NOMO-1 treated with dmso at 0.1 percent for 144 hours (cell line): ENCODE results near the gene GTPBP2.
"Not testable (repeated sequence)": the region's sequence is repeated elsewhere in the genome, so short reads cannot be mapped to it uniquely, and the experiment has no call there.

Experiments used
- DNase-seq: peaks from one replicate; lab custom pipeline; 2025; ENCODE audit not compliant: unreplicated experiment; lab: John Stamatoyannopoulos, UW

GTPBP2 gene

DNA sequence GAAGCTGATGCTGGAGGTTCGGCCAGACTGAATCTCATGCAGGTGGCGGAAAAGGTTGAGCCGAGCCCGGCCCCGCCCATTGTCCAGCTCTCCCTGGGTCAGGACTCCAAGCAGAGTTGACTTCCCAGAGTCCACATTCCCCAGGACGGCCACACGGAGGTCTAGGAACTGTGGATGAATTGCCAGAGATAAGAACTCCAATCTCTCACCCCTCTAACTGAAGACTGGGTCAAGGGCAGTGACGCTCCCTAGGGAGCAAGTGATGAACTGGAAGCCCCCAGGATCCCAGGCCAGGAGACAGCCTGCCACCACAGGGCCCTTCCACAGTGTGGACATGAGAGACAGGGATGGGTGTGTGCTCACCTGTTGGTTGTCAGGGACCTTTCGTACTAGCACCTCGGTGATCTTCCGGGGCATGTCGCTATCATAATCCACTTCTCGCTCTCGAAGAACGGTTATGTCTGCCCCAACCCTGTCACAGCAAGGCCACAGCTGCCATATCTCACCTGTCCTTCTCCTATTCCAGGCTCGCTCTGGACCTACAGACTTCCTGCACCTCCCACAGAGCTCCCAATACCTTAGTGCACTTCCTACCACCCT lies 3.6 kb downstream of the GTPBP2 start:
- DNase-seq, result no peak

DNA sequence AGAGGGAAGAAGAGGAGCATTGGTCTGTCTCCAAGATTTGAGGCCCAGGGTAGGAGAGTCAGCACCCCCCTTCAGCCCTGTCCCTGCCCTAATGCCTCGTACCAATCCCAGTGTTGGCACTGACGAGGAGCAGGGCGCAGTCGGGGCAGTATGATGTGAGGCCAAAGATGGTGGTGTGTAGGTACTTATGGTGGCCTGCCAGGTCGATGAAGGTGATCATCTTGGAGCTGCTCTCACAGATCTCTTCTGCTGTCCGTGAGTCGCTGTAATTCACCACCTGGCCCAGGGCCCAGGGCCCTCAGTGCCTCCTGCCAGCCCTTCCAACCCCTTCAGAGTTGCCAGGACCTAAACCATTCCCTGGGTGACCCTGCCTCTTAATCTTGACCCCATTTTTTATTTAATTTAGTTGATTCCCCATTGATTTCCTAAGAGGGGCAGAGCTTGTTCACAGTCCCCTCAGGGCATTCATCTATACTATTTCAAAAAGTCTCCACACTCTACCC lies 4.2 kb downstream of the GTPBP2 start:
- no peak for DNase-seq

DNA sequence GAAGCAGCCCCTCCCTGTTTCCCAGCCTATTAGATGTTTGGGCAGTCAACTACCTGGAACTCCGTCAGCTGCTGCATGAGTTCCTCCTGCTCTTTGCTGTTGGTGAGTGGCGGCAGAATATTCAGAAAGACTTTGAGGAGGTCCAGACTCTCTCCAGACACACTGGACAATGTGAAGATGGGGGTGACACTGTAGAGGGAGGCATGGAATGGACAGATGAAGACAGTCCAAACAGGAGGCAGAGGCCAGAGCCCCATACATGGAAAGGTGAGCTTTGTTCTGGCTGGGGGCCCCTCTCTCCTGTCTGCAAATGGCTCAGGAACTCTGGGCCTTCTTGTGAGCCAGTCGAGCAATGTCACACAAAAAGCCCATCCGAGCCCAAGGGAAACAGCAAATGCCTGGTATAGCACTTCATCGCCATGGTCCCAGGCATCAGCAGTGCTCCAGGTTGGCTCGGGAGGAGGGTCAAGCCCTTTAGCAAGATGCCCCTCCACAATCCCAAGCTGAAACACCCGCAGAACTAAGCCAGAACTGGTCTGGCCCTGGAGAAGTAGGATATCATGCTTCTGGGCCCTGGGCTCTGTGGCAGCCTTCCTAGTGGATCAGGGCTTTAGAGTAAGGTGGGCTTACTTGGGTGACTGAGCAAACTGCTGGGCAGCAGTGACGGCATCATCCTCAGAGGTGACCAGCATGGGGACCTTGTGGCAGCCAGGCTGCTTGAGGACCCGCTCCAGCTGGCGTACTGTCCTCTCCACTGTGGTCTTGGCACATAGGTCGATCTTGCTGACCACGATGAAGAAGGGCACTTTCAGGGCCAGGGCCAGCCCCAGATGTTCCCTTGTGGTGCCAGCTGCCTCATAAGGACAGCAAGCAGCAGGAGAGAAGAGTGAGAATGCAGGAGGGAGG lies 4.9 kb downstream of the GTPBP2 start:
- DNase-seq, result no peak

DNA sequence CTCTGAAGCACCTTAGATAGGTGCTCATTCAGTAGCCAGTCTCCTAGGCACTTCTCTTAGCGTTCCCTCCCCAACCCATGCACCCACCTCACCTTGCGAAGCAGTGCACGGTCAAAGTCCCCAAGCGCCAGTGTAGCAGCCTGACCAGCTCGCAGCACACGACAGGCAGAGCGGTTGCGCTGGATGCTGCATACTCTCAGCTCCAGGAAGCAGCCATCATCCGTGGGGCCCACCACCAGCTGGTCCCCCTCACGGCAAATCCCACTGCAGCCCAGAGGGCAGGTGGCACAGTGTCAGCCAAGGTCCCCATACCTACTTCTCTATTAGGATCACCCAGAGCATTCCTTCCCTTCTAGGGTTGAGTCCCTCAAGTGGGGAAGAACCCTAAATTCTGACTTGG lies 6.5 kb downstream of the GTPBP2 start:
- no peak for DNase-seq

DNA sequence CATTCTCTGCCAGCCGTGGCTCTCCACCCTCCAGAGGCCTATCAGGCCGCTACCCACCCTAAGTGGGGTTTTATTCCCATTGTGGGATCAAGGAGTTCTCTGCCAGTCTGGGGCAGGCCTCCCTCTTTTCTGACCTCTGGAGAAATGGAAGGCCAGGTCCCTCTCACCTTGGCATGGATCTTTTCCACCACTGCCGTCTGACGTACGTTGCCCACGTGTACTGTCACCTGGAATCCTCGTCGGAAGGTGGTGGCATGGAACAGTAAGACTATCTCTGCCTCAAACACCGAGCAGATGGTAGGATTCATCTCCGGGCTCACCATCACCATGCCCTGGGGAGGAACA lies 7.3 kb downstream of the GTPBP2 start:
- no peak for DNase-seq

DNA sequence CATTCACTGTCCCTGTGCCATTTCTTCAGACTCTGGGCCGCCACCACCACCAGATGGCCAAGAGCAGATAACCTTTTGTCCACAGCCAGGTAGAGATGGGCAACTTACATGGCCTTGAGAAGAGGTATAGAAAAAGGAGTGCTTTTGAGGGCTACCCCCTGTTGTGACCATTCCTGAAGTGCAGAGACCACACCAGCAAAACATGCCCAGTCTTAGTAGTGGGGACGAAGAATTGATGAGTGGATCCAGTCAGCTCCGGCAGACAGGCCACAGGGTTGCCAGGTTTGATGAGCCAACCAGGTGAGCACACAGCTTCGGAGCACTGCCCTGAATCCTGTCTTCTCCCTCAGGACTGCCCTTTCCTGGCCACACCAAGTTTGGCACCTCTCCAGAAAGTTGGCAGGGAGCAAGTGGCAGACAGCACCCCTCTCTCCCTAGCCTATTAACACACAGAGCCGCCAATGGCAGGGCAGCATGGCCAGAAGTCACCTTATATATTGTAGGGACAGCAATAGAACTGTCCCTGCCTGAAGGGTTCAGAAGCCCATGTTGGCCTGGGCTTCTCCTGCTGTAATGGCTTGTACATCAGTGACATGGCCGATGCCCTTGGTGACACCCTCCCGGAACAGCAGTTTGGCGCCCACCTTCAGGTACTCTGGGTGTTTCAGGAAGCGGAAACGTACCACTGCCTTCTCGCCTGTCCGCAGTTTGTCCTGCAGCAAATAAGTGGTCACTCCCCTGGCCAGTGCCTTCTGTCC lies 7.8 kb downstream of the GTPBP2 start:
- DNase-seq, result no peak

DNA sequence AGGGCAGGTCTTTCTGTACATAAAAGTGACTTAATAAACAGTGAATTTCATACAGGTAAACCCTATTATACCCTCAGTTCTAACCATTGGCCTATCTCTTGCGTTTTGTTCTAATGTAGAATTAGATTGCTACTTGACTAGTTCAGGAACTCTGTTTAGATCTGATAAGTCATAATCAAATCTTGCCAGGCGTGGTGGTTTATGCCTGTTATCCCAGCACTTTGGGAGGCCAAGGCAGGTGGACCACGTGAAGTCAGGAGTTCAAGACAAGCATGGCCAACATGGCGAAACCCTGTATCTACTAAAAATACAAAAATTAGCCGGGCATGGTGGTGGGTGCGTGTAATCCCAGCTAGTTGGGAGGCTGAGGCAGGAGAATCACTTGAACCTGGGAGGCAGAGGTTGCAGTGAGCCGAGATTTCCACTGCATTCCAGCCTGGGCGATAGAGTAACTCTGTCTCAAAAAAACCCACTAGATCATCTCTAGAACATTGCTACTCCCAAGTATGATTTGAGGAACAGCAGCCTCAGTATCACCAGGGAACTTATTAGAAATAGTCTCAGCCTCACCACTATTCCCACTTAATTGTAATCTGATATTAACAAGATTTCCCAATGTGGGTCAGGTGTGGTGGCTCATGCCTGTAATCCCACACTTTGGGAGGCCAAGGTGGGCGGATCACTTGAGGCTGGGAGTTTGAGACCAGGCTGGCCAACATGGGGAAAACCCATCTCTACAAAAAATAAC lies 12.2 kb downstream of the GTPBP2 start:
- no peak for DNase-seq

DNA sequence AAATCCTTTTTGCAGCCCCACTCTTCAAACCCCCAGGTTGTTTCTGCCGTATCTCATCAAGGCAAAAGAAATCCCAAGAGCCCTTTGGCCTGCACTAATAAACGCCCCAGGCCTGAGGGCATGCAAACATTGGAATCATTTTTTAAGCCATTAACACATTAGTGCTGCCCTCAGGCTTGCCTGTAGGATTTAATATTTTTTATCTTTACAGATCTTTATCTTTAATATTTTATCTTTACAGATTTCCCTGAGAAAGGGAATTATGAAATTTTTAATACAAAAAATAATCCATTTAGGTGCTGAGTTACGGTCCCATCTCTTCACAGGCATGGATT lies 14.7 kb downstream of the GTPBP2 start:
- DNase-seq, result no peak

DNA sequence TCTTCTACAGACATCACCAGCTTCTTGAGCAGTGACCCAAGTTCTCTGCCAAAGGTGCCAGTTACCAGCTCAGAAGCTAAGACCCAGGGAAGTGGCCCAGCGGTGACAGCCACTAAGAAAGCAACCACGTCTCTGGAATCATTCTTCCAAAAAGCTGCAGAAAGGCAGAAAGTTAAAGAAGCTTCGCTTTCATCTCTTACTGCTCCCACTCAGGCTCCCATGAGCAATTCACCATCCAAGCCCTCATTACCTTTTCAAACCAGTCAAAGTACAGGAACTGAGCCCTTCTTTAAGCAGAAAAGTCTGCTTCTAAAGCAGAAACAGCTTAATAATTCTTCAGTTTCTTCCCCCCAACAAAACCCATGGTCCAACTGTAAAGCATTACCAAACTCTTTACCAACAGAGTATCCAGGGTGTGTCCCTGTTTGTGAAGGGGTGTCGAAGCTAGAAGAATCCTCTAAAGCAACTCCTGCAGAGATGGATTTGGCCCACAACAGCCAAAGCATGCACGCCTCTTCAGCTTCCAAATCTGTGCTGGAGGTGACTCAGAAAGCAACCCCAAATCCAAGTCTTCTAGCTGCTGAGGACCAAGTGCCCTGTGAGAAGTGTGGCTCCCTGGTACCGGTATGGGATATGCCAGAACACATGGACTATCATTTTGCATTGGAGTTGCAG lies 15.2 kb downstream of the GTPBP2 start:
- DNase-seq, result no peak

DNA sequence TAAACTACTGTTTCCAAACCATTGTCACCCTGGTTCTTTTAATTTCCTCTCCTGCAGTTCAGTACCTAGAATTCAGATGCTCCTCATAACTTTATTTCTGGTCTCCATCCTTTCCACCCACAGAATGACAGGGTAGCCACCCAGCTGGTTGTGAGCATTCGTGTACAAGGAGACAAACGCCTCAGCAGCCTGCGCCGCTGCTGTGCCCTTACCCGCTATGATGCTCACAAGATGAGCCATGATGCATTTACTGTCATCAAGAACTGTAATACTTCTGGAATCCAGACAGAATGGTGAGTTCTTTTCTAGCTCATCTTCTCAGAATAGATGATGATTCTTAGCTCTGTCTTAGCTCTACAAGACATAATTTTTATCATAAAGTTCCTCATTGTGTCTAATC lies 18.6 kb downstream of the GTPBP2 start:
- no peak for DNase-seq

DNA sequence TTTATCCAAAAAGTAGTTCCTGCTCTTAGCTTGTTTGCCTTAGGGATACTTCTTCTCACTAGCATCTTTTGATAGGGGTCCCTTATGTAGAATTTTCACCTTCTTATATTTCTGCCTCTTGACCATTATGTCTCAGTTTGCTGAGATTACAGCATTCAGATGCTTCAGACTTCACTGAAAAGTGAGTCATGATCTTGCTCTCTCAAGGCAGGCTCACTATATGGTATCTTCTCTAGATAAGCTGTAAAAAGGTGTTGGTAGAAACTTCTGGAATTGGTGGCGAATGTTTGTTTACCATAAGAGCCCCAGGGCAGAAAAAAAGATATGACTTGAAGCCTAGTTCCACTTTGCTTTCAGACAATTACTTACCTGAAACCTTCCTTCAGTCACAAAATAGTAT lies 19.7 kb downstream of the GTPBP2 start:
- DNase-seq, result no peak

DNA sequence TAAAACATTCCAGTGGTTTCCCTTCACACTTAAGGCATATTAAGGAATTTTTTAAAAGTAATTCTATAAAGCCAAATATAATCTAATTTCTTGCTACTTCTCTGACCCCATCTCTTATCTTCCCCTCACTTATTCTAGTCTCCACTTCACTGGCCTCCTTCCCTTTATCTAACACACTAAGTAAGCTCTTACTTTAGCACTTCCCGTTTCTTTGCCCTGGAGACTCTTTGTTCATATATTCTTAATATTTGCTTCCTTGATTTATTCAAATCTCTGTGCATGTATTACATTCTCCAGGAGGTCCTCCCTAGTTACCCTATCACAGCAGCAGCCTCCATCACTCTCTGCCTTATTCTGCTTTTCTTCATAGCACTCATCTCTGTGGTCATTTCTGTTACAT lies 20.3 kb downstream of the GTPBP2 start:
- peak; percentile 49 for DNase-seq

DNA sequence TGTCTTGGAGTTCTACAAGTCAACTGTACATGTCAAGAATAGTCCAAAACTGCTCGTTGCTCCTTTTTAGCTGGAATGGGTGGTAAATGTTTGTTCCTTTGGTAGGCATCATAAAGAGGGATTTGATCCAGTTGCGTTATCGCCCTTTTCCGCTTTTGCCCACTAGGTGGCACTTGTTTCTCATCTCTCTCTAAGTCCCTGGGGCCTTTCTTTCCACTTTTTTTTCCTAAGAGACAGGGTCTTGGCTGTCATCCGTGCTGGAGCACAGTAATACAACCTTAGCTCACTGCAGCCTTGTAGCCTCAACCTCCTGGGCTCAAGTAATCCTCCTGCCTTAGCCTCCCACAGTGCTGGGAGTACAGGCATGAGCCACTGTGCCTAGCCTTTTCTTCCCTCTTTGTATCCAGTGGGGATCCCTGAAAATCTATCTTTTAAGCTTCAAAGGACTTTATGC lies 20.7 kb downstream of the GTPBP2 start:
- no peak for DNase-seq

DNA sequence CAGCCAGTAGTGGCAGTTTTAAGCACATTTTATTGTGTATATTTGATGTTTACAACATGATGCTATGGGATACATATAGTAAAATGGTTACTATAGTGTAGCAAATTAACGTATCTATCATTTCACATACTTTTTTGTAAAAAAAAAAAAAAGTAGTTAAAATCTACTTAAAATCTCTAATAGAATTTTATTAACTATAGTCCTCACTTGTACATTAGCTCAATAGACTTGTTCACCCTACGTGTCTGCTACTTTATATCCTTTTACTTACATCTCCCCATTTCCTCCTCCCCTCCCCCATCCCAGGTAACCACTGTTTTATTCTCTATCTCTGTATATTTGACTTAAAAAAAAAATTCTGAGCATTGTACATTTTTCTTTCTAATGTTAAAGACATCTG lies 23.0 kb downstream of the GTPBP2 start:
- no peak for DNase-seq

DNA sequence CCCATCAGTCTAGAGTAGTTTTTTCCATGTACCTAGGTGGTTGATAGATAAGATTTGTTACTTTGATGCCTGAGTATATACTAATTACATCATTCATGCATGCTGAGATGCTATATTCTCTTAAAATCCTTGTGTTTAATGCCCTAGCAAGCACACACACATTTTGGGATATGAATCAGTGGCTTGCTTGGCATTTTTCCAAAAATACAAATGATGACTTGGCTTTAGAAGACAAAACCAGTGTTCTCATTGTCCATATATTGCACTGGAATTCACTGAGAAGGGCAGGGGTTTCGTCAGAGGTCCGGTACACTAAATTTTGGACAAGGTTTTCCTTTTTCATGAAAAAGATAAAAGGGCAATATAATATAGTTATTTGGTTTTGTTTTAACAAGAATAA lies 24.9 kb downstream of the GTPBP2 start:
- DNase-seq, result no peak

DNA sequence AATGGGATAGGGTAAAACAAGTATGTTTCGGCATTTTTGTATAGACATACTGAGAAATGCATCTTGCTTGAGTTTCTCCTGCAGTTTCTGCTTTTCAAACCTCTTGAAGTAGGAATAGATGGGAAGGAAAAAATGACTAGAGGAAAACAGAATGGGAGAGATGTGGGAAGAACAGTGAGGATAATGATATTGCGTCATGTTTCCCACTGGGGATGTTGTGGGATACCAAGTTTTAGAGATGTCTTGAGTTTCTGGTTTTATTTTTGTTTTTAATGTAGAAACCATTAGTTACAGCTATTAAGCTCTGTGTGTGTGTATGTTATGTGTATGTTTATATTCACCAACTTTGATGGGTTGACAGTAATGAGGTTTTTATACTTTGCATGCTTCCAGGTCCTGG lies 28.5 kb downstream of the GTPBP2 start:
- DNase-seq, result no peak

DNA sequence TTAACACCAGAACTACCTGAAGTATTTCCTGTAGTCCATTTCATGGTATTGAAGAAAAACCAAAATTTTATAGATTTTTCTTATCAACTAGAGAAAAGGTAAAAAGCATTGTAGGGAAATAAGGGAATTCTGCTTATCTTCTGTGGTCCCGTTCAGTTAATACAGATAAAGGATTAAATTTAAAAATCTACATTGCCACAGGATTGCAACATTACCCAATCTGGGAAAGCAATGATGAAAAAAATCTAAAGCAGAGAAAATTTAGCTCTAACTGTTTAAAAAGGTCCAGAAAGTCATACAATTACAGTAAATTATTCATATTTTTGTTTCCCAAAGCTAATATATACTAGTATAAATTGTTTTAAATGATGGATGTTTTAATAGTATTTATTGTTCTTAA lies 35.1 kb downstream of the GTPBP2 start:
- DNase-seq, result no peak

DNA sequence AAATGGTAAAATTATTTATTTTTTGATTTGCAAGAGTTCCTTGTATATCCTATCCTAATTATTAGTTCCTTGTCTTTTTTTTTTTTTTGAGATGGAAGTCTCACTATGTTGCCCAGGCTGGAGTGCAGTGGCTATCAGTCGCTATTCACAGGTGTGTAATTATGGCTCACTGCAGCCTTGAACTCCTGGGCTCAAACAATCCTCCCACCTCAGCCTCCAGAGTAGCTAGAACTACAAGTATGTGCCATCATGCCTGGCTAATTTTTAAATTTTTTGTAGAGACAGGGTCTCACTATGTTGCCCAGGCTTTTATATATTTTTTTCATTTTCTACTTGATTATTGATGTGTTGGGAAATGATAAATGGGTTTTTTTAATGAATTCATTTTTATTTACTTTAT lies 39.5 kb downstream of the GTPBP2 start:
- DNase-seq, result not testable (repeated sequence)

DNA sequence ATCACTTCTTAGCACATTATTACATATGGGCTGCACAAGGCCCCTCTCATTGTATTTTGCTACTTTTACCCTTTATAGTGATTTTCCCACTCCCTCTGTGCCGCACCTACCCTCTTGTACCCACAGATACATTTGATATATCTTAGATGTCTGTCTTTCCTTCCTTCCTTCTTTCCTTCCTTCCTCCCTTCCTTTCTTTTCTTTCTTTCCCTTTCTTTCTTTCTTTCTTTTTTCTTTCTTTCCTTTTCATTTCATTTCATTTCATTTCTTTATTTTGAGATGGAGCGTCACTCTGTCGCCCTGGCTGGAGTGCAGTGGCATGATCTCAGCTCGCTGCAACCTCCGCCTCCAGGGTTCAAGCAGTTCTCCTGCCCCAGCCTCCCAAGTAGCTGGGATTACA lies 40.9 kb downstream of the GTPBP2 start:
- DNase-seq, result no peak

DNA sequence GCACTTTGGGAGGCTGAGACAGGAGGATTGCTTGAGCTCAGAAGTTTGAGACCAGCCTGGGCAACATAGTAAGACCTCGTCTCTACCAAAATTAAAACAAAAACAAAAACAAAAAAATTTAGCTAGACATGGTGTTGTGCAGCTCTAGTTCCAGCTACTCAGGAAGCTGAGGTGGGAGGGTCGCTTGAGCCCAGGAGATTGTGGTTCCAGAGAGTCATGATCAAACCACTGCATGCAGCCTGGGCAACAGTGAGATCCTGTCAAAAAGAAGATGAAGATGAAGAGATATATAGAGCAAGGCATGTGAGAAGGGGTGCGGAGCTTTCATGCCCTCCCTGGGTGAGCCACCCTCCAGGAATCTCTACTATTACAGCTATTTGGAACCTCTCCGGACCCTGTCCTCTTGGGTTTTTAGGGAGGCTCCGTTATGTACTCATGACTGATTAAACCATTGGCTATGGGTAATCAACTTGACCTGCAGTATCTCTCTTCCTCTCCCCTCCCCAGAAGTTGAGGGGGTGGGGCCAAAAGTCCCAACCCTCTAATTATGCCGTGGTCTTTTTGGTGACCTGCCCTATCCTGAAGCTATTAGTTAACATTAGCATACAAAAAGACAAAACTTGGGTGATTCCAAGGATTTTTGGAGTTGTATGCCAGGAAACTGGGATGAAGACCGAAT lies 44.0 kb downstream of the GTPBP2 start:
- DNase-seq, result no peak
